CD4-positive, alpha-beta memory T cell (primary cell): ENCODE measurements around the gene MAN1C1. TPM values are rescaled to one million over a fixed set of nuclear protein-coding genes. Genes with fewer than 3 reads are reported as not detected.

Experiments
- CTCF ChIA-PET: fragments of 350-600 bp; sonication (Branson Sonifier 250); formaldehyde crosslinking; loops from one replicate; lab custom pipeline; 2021; ENCODE audit warnings: inconsistent platforms; ENCODE audit not compliant: partially characterized antibody; lab: Charles Lee
- POLR2A ChIA-PET: fragments of 350-600 bp; sonication (Branson Sonifier 250); formaldehyde crosslinking; loops from one replicate; lab custom pipeline; 2021; ENCODE audit not compliant: partially characterized antibody; lab: Charles Lee
- DNase-seq, 5 donors: peaks; one replicate each; pipeline versions ENCODE4 v3.0.0 to v3.0.0-alpha.2; 2020 to 2022; ENCODE audit warnings: mixed read lengths in 1 of 5
- H3K27ac ChIP-seq: one replicate; pipeline ENCODE4 v1.7.0; 2013; ENCODE audit warnings: low read depth, low read length
- H3K27me3 ChIP-seq: 2 replicates; pipeline ENCODE4 v1.7.0; 2013; ENCODE audit warnings: mild to moderate bottlenecking, low read length, moderate library complexity; ENCODE audit not compliant: insufficient read depth
- H3K36me3 ChIP-seq: 2 replicates; pipeline ENCODE4 v1.7.0; 2013; ENCODE audit warnings: mild to moderate bottlenecking, low read length, moderate library complexity; ENCODE audit not compliant: insufficient read depth
- H3K4me1 ChIP-seq: 2 replicates; pipeline ENCODE4 v1.7.0; 2013; ENCODE audit warnings: mild to moderate bottlenecking, low read length, moderate library complexity; ENCODE audit not compliant: insufficient read depth
- H3K4me3 ChIP-seq, 2 donors: one replicate each; pipeline ENCODE4 v1.7.0; 2013; ENCODE audit warnings: low read length in 2 of 2, mild to moderate bottlenecking in 1 of 2
- H3K9me3 ChIP-seq, 2 donors: one replicate each; pipeline ENCODE4 v1.7.0; 2013; ENCODE audit warnings: low read length in 2 of 2, control low read depth in 1 of 2; ENCODE audit not compliant: control insufficient read depth in 1 of 2
- H3K27ac Mint-ChIP-seq, 7 donors: one replicate each; pipeline ENCODE4 v1.8.0; 2020 to 2021; ENCODE audit warnings: mixed read lengths in 7 of 7, mild to moderate bottlenecking in 6 of 7, inconsistent platforms in 3 of 7, moderate library complexity in 3 of 7
- H3K27me3 Mint-ChIP-seq, 2 donors: one replicate each; pipeline ENCODE4 v1.8.0; 2020 to 2021; ENCODE audit warnings: mixed read lengths in 2 of 2
- H3K36me3 Mint-ChIP-seq, 2 donors: one replicate each; pipeline ENCODE4 v1.8.0; 2020 to 2021; ENCODE audit warnings: mixed read lengths in 2 of 2, inconsistent platforms in 1 of 2, mild to moderate bottlenecking in 1 of 2
- H3K4me1 Mint-ChIP-seq, 4 donors: one replicate each; pipeline ENCODE4 v1.8.0; 2020 to 2021; ENCODE audit warnings: mixed read lengths in 4 of 4, mild to moderate bottlenecking in 1 of 4
- H3K4me3 Mint-ChIP-seq, 8 donors: one replicate each; pipeline ENCODE4 v1.8.0; 2020 to 2021; ENCODE audit warnings: mixed read lengths in 8 of 8, mild to moderate bottlenecking in 7 of 8, moderate library complexity in 6 of 8, inconsistent platforms in 3 of 8
- H3K9me3 Mint-ChIP-seq, 8 donors: one replicate each; pipeline ENCODE4 v1.8.0; 2020 to 2021; ENCODE audit warnings: mixed read lengths in 8 of 8, mild to moderate bottlenecking in 5 of 8, inconsistent platforms in 3 of 8, moderate library complexity in 1 of 8
- intact Hi-C: fragments of 100-400 bp; cut with micrococcal nuclease; formaldehyde crosslinking; loops from one replicate; pipeline ENCODE4 v1.15.1; 2023
- polyA plus RNA-seq, 2 donors: library from polyadenylated mRNA; unstranded; fragments of 300-500 nt; fragmentation: Illumina TruSeq; gene quantifications; one replicate each; pipeline ENCODE4 v1.2.3, GENCODE V29; 2021
- total RNA-seq, 2 experiments: library from RNA; stranded (reverse); gene quantifications; one replicate each; pipeline ENCODE4 v1.2.3, GENCODE V29; 2021

The MAN1C1 gene
- total and polyA plus RNA-seq, 4 experiments from 2014 or later: 3.6 to 45.1 (median 26.5) TPM

GRCh38 chr1:25575191-25575590 is 41.4 kb upstream of the MAN1C1 start:
- Mint-ChIP-seq H3K27ac (no peak overlapping the region), H3K36me3 (no peaks in the 10 kb centered on the region), H3K27me3 (no peaks in the 10 kb centered on the region), H3K9me3 (no peaks in the 10 kb centered on the region), H3K4me1 (peaks cover 8 to 35% (median 16%) of the 10 kb centered on the region in 4 donors), H3K4me3 (no peak overlapping the region)
- H3K9me3 ChIP-seq: no peaks in the 10 kb centered on the region
- DNase-seq: no peak
- POLR2A ChIA-PET: interaction anchor here (22.9 kb wide), 1 partner anchor 21 kb away, joined by 615 read pairs; the partner anchor contains the start of gene LDLRAP1
- CTCF ChIA-PET: interaction anchor here (1.1 to 1.7 kb wide), 2 partner anchors 10 to 234 kb away, joined by 3 to 5 read pairs; no protein-coding TSS in a partner anchor
- H3K36me3 ChIP-seq: no peaks in the 10 kb centered on the region
- peaks cover 14% of the 10 kb centered on the region for H3K4me1 ChIP-seq
- intact Hi-C loops: no loop called here
- H3K27me3 ChIP-seq: no peaks in the 10 kb centered on the region
- no peak overlapping the region for H3K4me3 ChIP-seq
- no peak overlapping the region for H3K27ac ChIP-seq

- no peak overlapping the region for H3K4me3 ChIP-seq
- no peaks in the 10 kb centered on the region for H3K9me3 Mint-ChIP-seq
- H3K36me3 Mint-ChIP-seq: no peaks in the 10 kb centered on the region
- H3K27ac ChIP-seq: no peak overlapping the region
- intact Hi-C loops: no loop called here
- CTCF ChIA-PET: interaction anchor here (1.8 kb wide), 1 partner anchor 11 kb away, joined by 5 read pairs; no protein-coding TSS in a partner anchor
- peaks cover 14% of the 10 kb centered on the region for H3K4me1 ChIP-seq
- DNase-seq: no peak
- H3K4me1 Mint-ChIP-seq: peaks cover 6 to 27% (median 14%) of the 10 kb centered on the region in 4 donors
- POLR2A ChIA-PET: no interaction called here
- no peak overlapping the region for H3K4me3 Mint-ChIP-seq
- no peaks in the 10 kb centered on the region for H3K27me3 ChIP-seq
- no peaks in the 10 kb centered on the region for H3K27me3 Mint-ChIP-seq
- H3K9me3 ChIP-seq: no peaks in the 10 kb centered on the region
- no peaks in the 10 kb centered on the region for H3K36me3 ChIP-seq
- peak overlapping the region in 1 of 7 donors; percentile 29 for H3K27ac Mint-ChIP-seq
Measured at GRCh38 chr1:25576459-25577133, 40.0 kb upstream of the MAN1C1 start.

GRCh38 chr1:25577134-25577920 is 39.3 kb upstream of the MAN1C1 start:
- Mint-ChIP-seq H3K9me3 (no peaks in the 10 kb centered on the region), H3K4me1 (peaks cover 5 to 19% (median 9%) of the 10 kb centered on the region in 4 donors), H3K4me3 (no peak overlapping the region), H3K36me3 (no peaks in the 10 kb centered on the region), H3K27ac (peak overlapping the region in 2 of 7 donors; percentile 29 to 76), H3K27me3 (no peaks in the 10 kb centered on the region)
- H3K27ac ChIP-seq: no peak overlapping the region
- H3K4me1 ChIP-seq: peaks cover 13% of the 10 kb centered on the region
- no peak for DNase-seq
- H3K9me3 ChIP-seq: no peaks in the 10 kb centered on the region
- H3K4me3 ChIP-seq: no peak overlapping the region
- no peaks in the 10 kb centered on the region for H3K36me3 ChIP-seq
- CTCF ChIA-PET: interaction anchor here (0.9 to 1.8 kb wide), 2 partner anchors 10 to 12 kb away, joined by 3 to 5 read pairs; no protein-coding TSS in a partner anchor
- no peaks in the 10 kb centered on the region for H3K27me3 ChIP-seq
- intact Hi-C loops: no loop called here
- POLR2A ChIA-PET: interaction anchor here (1.1 kb wide), 1 partner anchor 36 kb away, joined by 3 read pairs; no protein-coding TSS in a partner anchor

GRCh38 chr1:25579292-25580252 is 37.0 kb upstream of the MAN1C1 start:
- Histone ChIP-seq H3K4me3 (no peak overlapping the region), H3K36me3 (no peaks in the 10 kb centered on the region), H3K27me3 (no peaks in the 10 kb centered on the region), H3K4me1 (no peaks in the 10 kb centered on the region), H3K27ac (no peak overlapping the region), H3K9me3 (no peaks in the 10 kb centered on the region)
- H3K9me3 Mint-ChIP-seq: peaks cover 0 to 2% (median 0%) of the 10 kb centered on the region in 8 donors
- H3K4me3 Mint-ChIP-seq: no peak overlapping the region
- DNase-seq: no peak
- ChIA-PET CTCF (interaction anchor here (0.5 to 2.2 kb wide), 7 partner anchors 15 to 93 kb away, joined by 3 to 7 read pairs (median 4); no protein-coding TSS in a partner anchor), POLR2A (interaction anchor here (0.6 to 1.7 kb wide), 7 partner anchors 9 to 31 kb away, joined by 3 to 8 read pairs (median 3); no protein-coding TSS in a partner anchor)
- H3K27me3 Mint-ChIP-seq: no peaks in the 10 kb centered on the region
- H3K36me3 Mint-ChIP-seq: peaks cover 0 to 5% of the 10 kb centered on the region in 2 donors
- intact Hi-C loops: no loop called here
- H3K4me1 Mint-ChIP-seq: peaks cover under 1 to 6% (median 2%) of the 10 kb centered on the region in 4 donors
- no peak overlapping the region for H3K27ac Mint-ChIP-seq

GRCh38 chr1:25580927-25581326 is 35.7 kb upstream of the MAN1C1 start:
- H3K4me1 ChIP-seq: no peaks in the 10 kb centered on the region
- intact Hi-C loops: no loop called here
- H3K9me3 Mint-ChIP-seq: peaks cover 0 to 2% (median 0%) of the 10 kb centered on the region in 8 donors
- no peak overlapping the region for H3K4me3 ChIP-seq
- ChIA-PET POLR2A (no interaction called here), CTCF (interaction anchor here (1.4 to 2.2 kb wide), 2 partner anchors 8 to 77 kb away, joined by 5 read pairs; no protein-coding TSS in a partner anchor)
- no peak overlapping the region for H3K4me3 Mint-ChIP-seq
- H3K27ac ChIP-seq: no peak overlapping the region
- peaks cover 0 to 5% of the 10 kb centered on the region in 2 donors for H3K36me3 Mint-ChIP-seq
- no peaks in the 10 kb centered on the region for H3K27me3 ChIP-seq
- H3K27me3 Mint-ChIP-seq: no peaks in the 10 kb centered on the region
- H3K4me1 Mint-ChIP-seq: peaks cover 1 to 12% (median 6%) of the 10 kb centered on the region in 4 donors
- H3K9me3 ChIP-seq: no peaks in the 10 kb centered on the region
- no peak for DNase-seq
- peak overlapping the region in 1 of 7 donors; percentile 37 for H3K27ac Mint-ChIP-seq
- no peaks in the 10 kb centered on the region for H3K36me3 ChIP-seq

- Mint-ChIP-seq H3K9me3 (peaks cover 0 to 2% (median 0%) of the 10 kb centered on the region in 8 donors), H3K27me3 (no peaks in the 10 kb centered on the region), H3K36me3 (peaks cover 0 to 5% of the 10 kb centered on the region in 2 donors), H3K27ac (no peak overlapping the region), H3K4me3 (no peak overlapping the region), H3K4me1 (peaks cover 3 to 12% (median 6%) of the 10 kb centered on the region in 4 donors)
- Histone ChIP-seq H3K36me3 (no peaks in the 10 kb centered on the region), H3K9me3 (no peaks in the 10 kb centered on the region), H3K27ac (no peak overlapping the region), H3K27me3 (no peaks in the 10 kb centered on the region), H3K4me3 (no peak overlapping the region), H3K4me1 (peaks cover 5% of the 10 kb centered on the region)
- ChIA-PET CTCF (interaction anchor here (1.4 kb wide), 2 partner anchors 9 kb away, joined by 4 to 5 read pairs; no protein-coding TSS in a partner anchor), POLR2A (no interaction called here)
- intact Hi-C loops: no loop called here
- no peak for DNase-seq
Measured at GRCh38 chr1:25581764-25582163, 34.8 kb upstream of the MAN1C1 start.
